ENCODE data around the gene LEKR1. TPM values are rescaled to one million over a fixed set of nuclear protein-coding genes. Genes with fewer than 3 reads are reported as not detected.

LEKR1 gene
- total RNA-seq, 1 donor = 0.81 TPM

- TF ChIP-seq CTCF (IDR thresholded peaks at IDR 0.05; ENCODE audit: insufficient read depth, low read length) = no peak
- no peak for DNase-seq (ENCODE audit: low read depth)
Observed at GRCh38 chr3:156987946-156988345, 161.8 kb downstream of the LEKR1 start.

GRCh38 chr3:156997351-156997750 lies 171.2 kb downstream of the LEKR1 start:
- DNase-seq (ENCODE audit: low read depth) = peak; percentile 37
- no peak for TF ChIP-seq CTCF (IDR thresholded peaks at IDR 0.05; ENCODE audit: insufficient read depth, low read length)
- no peak overlapping the region for H3K4me3 ChIP-seq (ENCODE audit: low read depth, low read length)

More at GRCh38 chr3:156987946-156988345, 161.8 kb downstream of the LEKR1 start:
- no peak overlapping the region for H3K4me3 ChIP-seq (ENCODE audit: low read depth, low read length)

GRCh38 chr3:157001221-157001957 lies 175.2 kb downstream of the LEKR1 start:
- no peak for DNase-seq (ENCODE audit: low read depth)
- TF ChIP-seq CTCF (IDR thresholded peaks at IDR 0.05; ENCODE audit: insufficient read depth, low read length) = no peak
- no peak overlapping the region for H3K4me3 ChIP-seq (ENCODE audit: low read depth, low read length)

GRCh38 chr3:157021679-157022078 lies 195.5 kb downstream of the LEKR1 start:
- DNase-seq (ENCODE audit: low read depth) = no peak
- H3K4me3 ChIP-seq (ENCODE audit: low read depth, low read length) = no peak overlapping the region
- TF ChIP-seq CTCF (IDR thresholded peaks at IDR 0.05; ENCODE audit: insufficient read depth, low read length) = no peak

GRCh38 chr3:157023226-157023625 lies 197.1 kb downstream of the LEKR1 start:
- no peak for TF ChIP-seq CTCF (IDR thresholded peaks at IDR 0.05; ENCODE audit: insufficient read depth, low read length)
- no peak overlapping the region for H3K4me3 ChIP-seq (ENCODE audit: low read depth, low read length)
- DNase-seq (ENCODE audit: low read depth) = peak; percentile 7

- no peak for TF ChIP-seq CTCF (IDR thresholded peaks at IDR 0.05; ENCODE audit: insufficient read depth, low read length)
- DNase-seq (ENCODE audit: low read depth) = no peak
Observed at GRCh38 chr3:157026091-157026490, 199.9 kb downstream of the LEKR1 start.

More at GRCh38 chr3:157026091-157026490, 199.9 kb downstream of the LEKR1 start:
- no peak overlapping the region for H3K4me3 ChIP-seq (ENCODE audit: low read depth, low read length)
